T-helper 2 cell treated with Interferon-gamma antibody and Interleukin-4, amounts not matched to agents 5 μg/mL and 100 μg/mL, for 36 hours (primary cell): ENCODE measurements around the gene TMEM252.
A peak's percentile ranks its signal among the peaks of the same experiment; 100 is the strongest.

ENCODE experiments used
- DNase-seq: peaks from one replicate; pipeline ENCODE4 v3.0.0; 2021; ENCODE audit warnings: low spot score
- H3K27ac Mint-ChIP-seq: one replicate; pipeline ENCODE4 v1.8.0; 2021; ENCODE audit warnings: mild to moderate bottlenecking, mixed read lengths
- H3K27me3 Mint-ChIP-seq: one replicate; pipeline ENCODE4 v1.8.0; 2021; ENCODE audit warnings: low read depth, mixed read lengths
- H3K36me3 Mint-ChIP-seq: one replicate; pipeline ENCODE4 v1.8.0; 2021; ENCODE audit warnings: low read depth, mixed read lengths
- H3K4me1 Mint-ChIP-seq: one replicate; pipeline ENCODE4 v1.8.0; 2021; ENCODE audit warnings: low read depth, mixed read lengths
- H3K4me3 Mint-ChIP-seq: one replicate; pipeline ENCODE4 v1.8.0; 2022; ENCODE audit warnings: mild to moderate bottlenecking, moderate library complexity, mixed read lengths
- H3K9me3 Mint-ChIP-seq: one replicate; pipeline ENCODE4 v1.8.0; 2021; ENCODE audit warnings: mixed read lengths

TMEM252 gene, protein sequence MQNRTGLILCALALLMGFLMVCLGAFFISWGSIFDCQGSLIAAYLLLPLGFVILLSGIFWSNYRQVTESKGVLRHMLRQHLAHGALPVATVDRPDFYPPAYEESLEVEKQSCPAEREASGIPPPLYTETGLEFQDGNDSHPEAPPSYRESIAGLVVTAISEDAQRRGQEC

GRCh38 chr9:68540712-68541535 is at the start of gene TMEM252:
TMEM252 (minus strand) TSS chr9:68540883; CDS start chr9:68540814, 69 bp downstream.
- no peaks in the 10 kb centered on the region for H3K36me3 Mint-ChIP-seq
- peaks cover 5% of the 10 kb centered on the region for H3K4me1 Mint-ChIP-seq
- no peak for DNase-seq
- H3K9me3 Mint-ChIP-seq = no peaks in the 10 kb centered on the region
- H3K27me3 Mint-ChIP-seq = peaks cover 17% of the 10 kb centered on the region
- H3K4me3 Mint-ChIP-seq = no peak within 1 kb of the TSS
- no peak within 1 kb of the TSS for H3K27ac Mint-ChIP-seq

GRCh38 chr9:68585034-68585761 is 44.5 kb upstream of the TMEM252 start:
- H3K4me3 Mint-ChIP-seq = no peak overlapping the region
- peaks cover 14% of the 10 kb centered on the region for H3K9me3 Mint-ChIP-seq
- H3K27me3 Mint-ChIP-seq = no peaks in the 10 kb centered on the region
- peaks cover 8% of the 10 kb centered on the region for H3K4me1 Mint-ChIP-seq
- no peak for DNase-seq
- no peak overlapping the region for H3K27ac Mint-ChIP-seq
- H3K36me3 Mint-ChIP-seq = no peaks in the 10 kb centered on the region

DNA sequence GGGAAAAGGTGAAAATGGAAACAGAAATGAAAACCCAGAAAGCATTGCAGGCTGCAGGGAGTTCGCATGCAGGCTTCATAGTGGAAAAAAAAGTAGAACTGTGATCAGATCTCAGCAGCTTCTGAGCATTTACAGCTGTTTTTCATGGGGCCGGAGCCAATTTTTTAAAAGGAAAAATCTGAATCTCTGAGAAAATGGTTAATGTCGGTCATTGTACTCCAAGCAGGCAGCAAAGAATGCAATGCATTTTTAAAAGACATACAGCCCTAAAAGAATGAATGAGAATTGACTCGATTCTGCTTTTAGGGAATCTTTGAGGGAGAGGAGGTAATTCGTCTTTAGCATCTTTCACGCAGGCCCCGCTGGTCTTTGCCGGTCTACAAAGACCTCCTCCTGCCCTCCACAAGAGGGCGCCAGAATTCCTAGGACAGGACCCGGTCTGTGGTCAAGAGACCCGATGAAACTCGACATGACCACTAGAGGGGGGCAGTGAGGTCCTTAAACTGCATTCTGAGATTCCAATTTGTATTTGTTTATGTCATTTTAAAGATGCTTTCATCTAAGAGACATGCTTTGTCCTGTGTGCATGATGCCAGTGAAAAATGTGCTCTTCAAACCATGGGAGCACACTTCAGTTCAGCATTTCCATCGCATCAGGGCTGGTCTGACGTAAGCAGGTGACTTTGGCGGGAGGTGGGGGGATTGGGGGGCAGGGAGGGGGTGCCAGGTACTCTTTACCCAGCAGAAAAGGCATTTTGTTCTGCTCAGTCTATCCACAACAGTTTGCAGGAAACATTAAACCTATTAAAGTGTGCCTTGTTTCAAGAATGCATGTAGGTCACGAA is 43.7 kb upstream of the TMEM252 start:
- no peaks in the 10 kb centered on the region for H3K36me3 Mint-ChIP-seq
- peaks cover 8% of the 10 kb centered on the region for H3K4me1 Mint-ChIP-seq
- DNase-seq = peak; percentile 78
- peaks cover 3% of the 10 kb centered on the region for H3K27me3 Mint-ChIP-seq
- H3K9me3 Mint-ChIP-seq = peaks cover 7% of the 10 kb centered on the region
- H3K4me3 Mint-ChIP-seq = no peak overlapping the region
- H3K27ac Mint-ChIP-seq = no peak overlapping the region

DNA sequence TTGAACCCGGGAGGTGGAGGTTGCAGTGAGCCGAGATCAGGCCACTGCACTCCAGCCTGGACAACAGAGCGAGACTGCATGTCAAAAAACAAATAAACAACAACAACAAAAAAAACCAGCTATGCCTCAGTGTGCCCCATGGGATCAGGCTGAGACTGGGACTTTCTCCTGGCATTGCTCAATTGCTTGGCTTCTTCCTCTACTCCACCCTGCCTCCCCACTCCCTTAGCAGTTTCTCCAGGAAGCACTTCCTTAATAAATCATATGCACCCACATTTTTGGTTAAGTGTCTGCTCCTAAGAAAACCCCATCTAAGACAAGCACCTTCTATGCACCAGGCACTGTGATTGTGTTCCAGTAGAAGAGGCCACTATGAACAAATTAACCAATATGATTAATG is 41.0 kb upstream of the TMEM252 start:
- H3K27ac Mint-ChIP-seq = no peak overlapping the region
- peaks cover 3% of the 10 kb centered on the region for H3K27me3 Mint-ChIP-seq
- H3K4me3 Mint-ChIP-seq = no peak overlapping the region
- H3K36me3 Mint-ChIP-seq = no peaks in the 10 kb centered on the region
- no peak for DNase-seq
- H3K9me3 Mint-ChIP-seq = no peaks in the 10 kb centered on the region
- H3K4me1 Mint-ChIP-seq = peaks cover 8% of the 10 kb centered on the region

GRCh38 chr9:68577774-68578591 is 37.3 kb upstream of the TMEM252 start:
- H3K27ac Mint-ChIP-seq = no peak overlapping the region
- H3K36me3 Mint-ChIP-seq = no peaks in the 10 kb centered on the region
- H3K4me3 Mint-ChIP-seq = no peak overlapping the region
- no peak for DNase-seq
- peaks cover 9% of the 10 kb centered on the region for H3K27me3 Mint-ChIP-seq
- H3K9me3 Mint-ChIP-seq = no peaks in the 10 kb centered on the region
- H3K4me1 Mint-ChIP-seq = no peaks in the 10 kb centered on the region

- no peak for DNase-seq
- H3K27ac Mint-ChIP-seq = no peak overlapping the region
- peaks cover 13% of the 10 kb centered on the region for H3K27me3 Mint-ChIP-seq
- H3K9me3 Mint-ChIP-seq = peaks cover 9% of the 10 kb centered on the region
- H3K4me1 Mint-ChIP-seq = no peaks in the 10 kb centered on the region
- no peaks in the 10 kb centered on the region for H3K36me3 Mint-ChIP-seq
- no peak overlapping the region for H3K4me3 Mint-ChIP-seq
Observed at GRCh38 chr9:68575817-68576216, 35.1 kb upstream of the TMEM252 start.

DNA sequence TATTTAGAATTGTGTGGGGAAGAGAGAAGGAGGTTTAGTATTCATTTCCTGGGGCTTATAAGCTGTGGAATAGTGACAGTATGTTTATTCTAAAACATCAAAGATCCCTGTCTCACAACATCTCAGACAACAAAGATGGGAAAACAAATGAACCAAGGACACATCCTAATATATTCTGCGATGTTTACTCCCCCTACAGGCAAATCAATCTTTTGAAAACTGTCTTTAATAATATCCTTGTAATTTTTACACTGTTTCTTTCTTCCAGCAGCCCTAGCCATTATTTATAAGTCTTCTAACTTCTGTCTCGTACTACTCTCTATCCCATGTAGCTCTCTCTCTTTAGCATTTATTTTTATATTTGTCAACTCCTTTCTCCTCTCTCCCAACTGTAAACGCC is 33.5 kb upstream of the TMEM252 start:
- H3K27me3 Mint-ChIP-seq = peaks cover 18% of the 10 kb centered on the region
- no peaks in the 10 kb centered on the region for H3K36me3 Mint-ChIP-seq
- no peaks in the 10 kb centered on the region for H3K4me1 Mint-ChIP-seq
- H3K4me3 Mint-ChIP-seq = no peak overlapping the region
- H3K27ac Mint-ChIP-seq = no peak overlapping the region
- no peak for DNase-seq
- peaks cover 9% of the 10 kb centered on the region for H3K9me3 Mint-ChIP-seq

GRCh38 chr9:68567565-68567964 is 26.9 kb upstream of the TMEM252 start:
- Mint-ChIP-seq H3K27me3 (peaks cover 19% of the 10 kb centered on the region), H3K27ac (no peak overlapping the region), H3K4me3 (no peak overlapping the region), H3K4me1 (no peaks in the 10 kb centered on the region), H3K9me3 (peaks cover 9% of the 10 kb centered on the region), H3K36me3 (no peaks in the 10 kb centered on the region)
- DNase-seq = no peak

DNA sequence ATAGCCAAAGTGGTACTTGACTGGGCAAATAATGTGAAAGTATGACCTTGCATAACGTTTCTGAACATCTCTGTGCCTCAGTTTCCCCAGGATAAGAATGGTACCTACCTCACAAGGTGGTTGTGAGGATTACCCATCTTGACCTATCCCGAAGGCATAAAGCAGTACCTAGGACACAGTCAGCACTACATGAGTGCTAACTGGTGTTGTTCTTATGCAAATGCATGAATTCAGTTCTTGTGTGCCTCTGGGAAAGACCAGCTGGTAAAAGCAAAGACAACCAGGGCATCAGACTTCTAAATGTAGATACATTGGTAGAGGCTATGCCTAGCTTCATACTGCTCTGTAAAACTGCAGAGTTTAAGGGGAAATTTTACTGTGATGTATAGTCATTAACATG is 21.8 kb upstream of the TMEM252 start:
- peaks cover 7% of the 10 kb centered on the region for H3K4me1 Mint-ChIP-seq
- peaks cover 11% of the 10 kb centered on the region for H3K27me3 Mint-ChIP-seq

GRCh38 chr9:68560071-68560844 is 19.6 kb upstream of the TMEM252 start:
- DNase-seq = peak; percentile 21
- Mint-ChIP-seq H3K4me1 (peaks cover 7% of the 10 kb centered on the region), H3K4me3 (no peak overlapping the region)

More for the DNA sequence above, 21.8 kb upstream of the TMEM252 start:
- no peak overlapping the region for H3K27ac Mint-ChIP-seq
- no peaks in the 10 kb centered on the region for H3K36me3 Mint-ChIP-seq
- no peaks in the 10 kb centered on the region for H3K9me3 Mint-ChIP-seq
- H3K4me3 Mint-ChIP-seq = no peak overlapping the region
- DNase-seq = no peak

DNA sequence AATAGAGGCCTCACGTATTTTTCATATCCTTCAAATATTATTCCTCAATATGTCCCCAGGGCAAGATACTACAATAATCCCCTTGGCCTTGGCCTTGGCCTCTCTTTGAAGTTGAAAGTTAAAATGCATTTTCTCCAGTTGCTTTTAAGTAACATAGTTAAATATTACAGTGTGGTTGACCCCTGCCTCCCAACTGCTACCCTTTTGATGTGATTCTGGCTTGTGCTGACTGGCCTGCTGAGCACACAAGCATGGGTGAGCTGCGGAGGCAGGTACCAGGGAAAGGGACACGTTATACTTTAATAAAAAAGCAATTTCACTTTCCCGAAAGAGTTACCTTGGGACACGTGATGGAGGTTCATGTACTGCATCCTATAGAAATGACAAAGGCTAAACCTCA is 17.9 kb upstream of the TMEM252 start:
- Mint-ChIP-seq H3K36me3 (no peaks in the 10 kb centered on the region), H3K27me3 (peaks cover 26% of the 10 kb centered on the region), H3K4me3 (no peak overlapping the region), H3K4me1 (peaks cover 7% of the 10 kb centered on the region), H3K27ac (no peak overlapping the region), H3K9me3 (no peaks in the 10 kb centered on the region)
- no peak for DNase-seq

More at GRCh38 chr9:68560071-68560844, 19.6 kb upstream of the TMEM252 start:
- no peaks in the 10 kb centered on the region for H3K9me3 Mint-ChIP-seq
- H3K27me3 Mint-ChIP-seq = peaks cover 20% of the 10 kb centered on the region
- no peak overlapping the region for H3K27ac Mint-ChIP-seq
- H3K36me3 Mint-ChIP-seq = no peaks in the 10 kb centered on the region

DNA sequence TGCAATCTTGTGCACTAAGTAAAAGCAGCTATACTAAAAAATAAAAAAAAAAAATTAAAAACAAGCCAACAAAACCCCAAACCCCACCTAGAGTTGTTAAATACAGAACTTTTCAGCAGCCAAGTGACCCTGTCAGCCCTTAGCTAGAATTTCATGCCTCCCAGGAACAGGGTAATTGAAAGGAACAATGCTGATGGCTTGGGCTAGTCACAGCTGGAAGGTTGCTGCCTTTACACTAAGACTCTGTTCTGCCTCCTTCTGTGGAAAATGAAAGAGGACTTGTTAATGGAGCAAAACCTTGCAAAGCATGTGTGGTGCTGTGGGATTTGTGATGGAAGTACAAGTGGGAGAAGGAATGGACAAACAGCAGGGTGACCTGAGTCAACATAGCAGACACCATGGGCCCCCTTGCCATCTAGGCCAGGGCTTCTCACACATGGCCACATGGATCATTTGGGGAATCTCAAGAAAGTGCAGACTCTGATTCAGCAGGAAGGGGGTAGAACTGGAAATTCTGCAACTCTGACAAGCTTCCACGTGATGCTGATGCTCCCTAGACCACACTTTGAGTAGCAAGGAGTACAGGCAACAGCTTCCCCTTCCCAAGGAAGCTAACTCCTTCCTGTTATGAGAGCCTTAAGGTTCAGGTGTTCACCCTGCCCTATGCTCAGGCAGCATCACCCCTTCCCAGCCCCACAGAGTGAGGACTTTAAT is 14.9 kb upstream of the TMEM252 start:
- peaks cover 5% of the 10 kb centered on the region for H3K4me1 Mint-ChIP-seq
- H3K9me3 Mint-ChIP-seq = no peaks in the 10 kb centered on the region
- H3K4me3 Mint-ChIP-seq = no peak overlapping the region
- no peak for DNase-seq
- no peaks in the 10 kb centered on the region for H3K36me3 Mint-ChIP-seq
- H3K27ac Mint-ChIP-seq = no peak overlapping the region
- H3K27me3 Mint-ChIP-seq = peaks cover 35% of the 10 kb centered on the region
